NCI-H2171 (cell line): Measurements from ENCODE around the gene NMNAT2.
A peak's percentile ranks its signal among the peaks of the same experiment; 100 is the strongest.

ENCODE experiments used
- DNase-seq: peaks from one replicate; lab custom pipeline; 2025; lab: John Stamatoyannopoulos, UW

The NMNAT2 gene

GRCh38 chr1:183315991-183316758, 102.0 kb downstream of the NMNAT2 start:
- DNase-seq = no peak

DNA sequence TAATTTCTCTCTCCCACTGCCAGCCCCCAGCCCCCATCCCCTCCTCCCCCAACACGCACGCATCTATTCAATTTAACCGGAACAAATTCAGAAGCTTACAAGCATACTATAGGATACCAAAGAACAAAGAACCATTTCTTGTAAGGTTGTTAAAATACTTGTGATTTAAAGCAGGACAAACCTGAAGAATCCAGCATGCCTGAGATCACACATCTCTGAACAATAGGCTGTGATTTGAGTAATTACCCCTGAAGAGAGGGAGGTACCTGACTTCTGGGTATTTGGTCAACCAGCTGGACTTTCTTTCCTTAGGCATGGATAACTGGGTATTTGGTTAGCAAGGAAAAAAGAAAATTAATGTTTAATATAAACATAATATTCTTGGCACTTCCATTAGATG, 105.1 kb downstream of the NMNAT2 start:
- DNase-seq = no peak

DNA sequence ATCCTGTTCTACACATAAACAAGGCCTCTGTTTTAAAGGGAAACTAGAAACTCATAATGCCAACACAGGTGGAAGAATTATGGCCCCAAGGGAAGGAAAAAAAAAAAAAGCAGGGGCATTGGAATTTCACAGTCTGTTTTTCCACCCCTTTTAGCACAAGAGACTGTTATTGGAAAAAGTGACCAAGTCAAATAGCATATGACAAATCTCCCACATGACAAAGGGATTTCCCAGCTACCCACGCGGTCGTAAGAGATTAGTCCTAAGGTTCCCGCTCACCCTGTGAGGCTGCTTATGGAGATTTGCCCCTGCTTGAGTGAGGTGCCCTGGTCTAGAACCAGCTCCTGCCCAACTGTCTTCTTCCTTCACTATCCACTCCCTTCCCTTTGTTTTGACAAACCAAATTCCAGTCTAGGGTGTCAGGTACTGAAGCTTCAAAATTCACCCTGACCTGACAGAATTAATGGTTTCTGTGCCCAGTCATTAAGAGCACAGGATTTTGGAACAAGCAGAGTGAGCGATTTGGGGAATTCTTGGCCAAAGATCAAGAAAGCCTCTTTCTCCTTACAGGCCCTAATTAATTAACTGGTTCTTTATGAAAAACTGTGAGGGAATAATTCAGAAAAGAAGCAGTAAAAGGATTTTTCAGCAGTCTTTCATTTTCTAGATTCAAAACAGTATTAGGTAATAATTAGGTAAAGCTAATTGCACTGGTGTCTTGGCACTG, 107.3 kb downstream of the NMNAT2 start:
- peak; percentile 18 for DNase-seq

- DNase-seq = no peak
Observed at GRCh38 chr1:183308719-183309118, 109.5 kb downstream of the NMNAT2 start.

- DNase-seq = peak; percentile 13
Observed at GRCh38 chr1:183306317-183307042, 111.7 kb downstream of the NMNAT2 start.

DNA sequence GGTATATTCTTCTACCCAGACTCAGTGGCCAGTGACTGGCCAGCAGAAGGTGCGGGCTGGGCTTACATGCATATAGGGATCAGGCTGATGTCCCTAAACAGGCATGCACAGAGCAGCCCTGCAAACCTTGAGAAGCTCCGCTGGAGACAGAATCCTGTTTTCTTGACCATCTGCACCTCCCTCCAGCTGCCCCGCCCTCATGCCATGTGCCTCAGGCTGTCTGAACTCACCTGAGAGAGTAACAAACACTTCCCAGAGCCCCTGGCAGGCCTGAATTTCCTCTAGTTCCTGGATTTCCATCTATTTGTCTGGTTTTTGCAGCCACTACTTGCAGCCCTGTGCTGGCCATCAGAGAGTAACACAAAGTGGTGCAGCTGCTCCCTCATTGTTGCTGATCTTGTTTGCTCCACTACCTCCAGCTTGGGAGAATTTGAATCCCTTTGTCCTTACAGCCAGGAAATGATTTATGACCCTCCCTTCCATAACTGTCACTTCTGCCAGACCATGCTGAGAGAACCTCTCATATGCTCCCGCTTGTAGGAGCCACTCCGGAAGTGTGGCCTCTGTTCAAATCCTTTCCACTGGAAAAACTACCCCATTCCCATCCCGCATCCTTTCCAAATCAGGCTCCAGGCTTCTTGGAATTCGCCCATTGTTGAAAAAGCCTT, 113.6 kb downstream of the NMNAT2 start:
- DNase-seq = peak; percentile 24

GRCh38 chr1:183303901-183304300, 114.3 kb downstream of the NMNAT2 start:
- no peak for DNase-seq

DNA sequence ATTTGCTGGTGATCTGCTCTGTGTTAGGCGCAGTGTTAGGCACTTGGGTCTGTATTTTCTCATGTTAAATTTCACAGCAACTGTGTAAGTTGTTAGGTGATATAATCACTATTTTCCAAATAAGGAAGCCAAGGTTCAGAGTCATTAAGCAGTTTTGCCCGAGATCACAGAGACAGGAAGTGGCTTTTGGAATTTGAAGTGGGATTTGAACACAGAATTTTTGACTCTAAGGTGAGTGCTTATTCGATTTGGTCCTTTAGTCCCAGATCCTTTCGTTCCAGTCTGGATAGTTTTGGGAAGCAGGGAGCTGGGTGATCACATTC, 114.9 kb downstream of the NMNAT2 start:
- no peak for DNase-seq

DNA sequence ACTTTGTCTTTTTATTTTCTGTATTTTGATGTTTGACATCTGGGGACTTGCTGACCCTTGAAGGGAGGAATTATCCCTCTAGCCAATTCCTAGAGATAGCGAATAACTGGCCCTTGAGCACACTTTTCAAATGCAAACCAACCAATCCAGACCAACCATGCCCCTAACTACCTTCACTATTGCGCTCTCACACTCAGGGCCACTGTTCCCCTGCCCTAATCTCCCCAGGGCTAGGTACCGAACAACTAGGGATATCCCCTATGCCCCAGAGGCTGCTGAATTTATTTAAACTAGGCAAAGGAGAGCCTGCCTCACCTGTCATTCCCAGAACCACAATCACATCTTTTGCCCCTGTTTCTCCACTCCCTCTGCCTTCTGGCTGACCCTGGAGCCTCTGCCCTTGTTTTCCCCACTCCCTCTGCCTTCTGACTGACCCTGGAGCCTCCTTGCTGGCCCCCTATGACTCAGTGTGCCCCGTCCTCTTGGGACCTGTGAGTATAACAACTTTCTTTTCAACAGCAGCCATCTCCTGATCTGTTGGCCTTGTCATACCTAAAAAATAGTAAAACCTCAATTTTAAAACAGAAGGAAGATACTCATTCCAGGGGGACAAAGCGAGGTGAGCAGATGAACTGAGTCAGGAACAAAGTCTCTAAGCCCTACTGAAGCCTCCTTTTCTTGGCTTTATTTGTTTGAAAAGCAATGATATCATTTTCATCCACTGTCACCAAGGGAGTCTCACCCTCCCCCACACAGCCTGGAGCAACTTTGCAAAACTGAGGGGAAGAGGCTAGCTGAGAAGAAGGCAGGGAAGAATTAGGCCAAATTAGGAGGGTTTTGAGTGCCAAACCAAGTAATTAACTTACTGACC, 115.5 kb downstream of the NMNAT2 start:
- DNase-seq = no peak

DNA sequence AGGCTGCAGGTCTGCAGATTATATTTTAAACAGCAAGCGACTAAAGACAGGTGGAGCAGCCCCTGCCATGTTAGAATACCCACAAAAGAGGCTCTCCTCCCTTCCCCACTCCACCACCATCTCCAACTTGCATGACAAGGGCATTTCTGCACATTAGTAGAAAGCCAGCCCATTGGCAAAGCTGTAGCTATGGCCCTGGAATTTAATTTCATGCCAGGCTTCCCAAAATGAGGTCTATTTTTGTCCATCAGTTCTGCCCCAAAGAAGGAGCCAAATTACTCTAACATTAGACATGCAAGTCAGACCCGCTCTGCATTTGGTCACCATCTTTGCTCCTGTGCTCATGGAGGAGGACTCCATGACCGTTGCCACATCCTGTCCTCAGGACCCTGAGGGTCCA, 116.9 kb downstream of the NMNAT2 start:
- DNase-seq = no peak

- no peak for DNase-seq
Observed at GRCh38 chr1:183300828-183301227, 117.4 kb downstream of the NMNAT2 start.

GRCh38 chr1:183300395-183300794, 117.8 kb downstream of the NMNAT2 start:
- DNase-seq = no peak

DNA sequence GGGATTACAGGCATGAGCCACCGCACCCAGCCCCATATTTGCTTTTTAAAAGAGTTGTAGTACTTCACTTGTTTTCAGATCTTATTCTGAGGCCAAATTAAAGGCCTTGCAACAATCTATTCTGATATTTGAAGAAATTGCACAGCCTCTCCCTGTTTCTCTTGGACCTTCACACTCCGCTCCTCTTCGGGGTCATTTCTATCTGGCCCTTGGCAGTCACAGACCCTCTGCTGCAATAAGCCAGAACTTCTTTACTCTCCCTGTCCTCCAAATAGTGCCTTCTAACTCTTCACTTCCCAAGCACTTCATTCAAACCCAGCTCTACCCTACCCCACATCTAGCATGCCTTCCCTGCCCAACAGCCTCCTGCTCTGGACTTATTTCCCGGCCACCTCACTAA, 121.4 kb downstream of the NMNAT2 start:
- no peak for DNase-seq

DNA sequence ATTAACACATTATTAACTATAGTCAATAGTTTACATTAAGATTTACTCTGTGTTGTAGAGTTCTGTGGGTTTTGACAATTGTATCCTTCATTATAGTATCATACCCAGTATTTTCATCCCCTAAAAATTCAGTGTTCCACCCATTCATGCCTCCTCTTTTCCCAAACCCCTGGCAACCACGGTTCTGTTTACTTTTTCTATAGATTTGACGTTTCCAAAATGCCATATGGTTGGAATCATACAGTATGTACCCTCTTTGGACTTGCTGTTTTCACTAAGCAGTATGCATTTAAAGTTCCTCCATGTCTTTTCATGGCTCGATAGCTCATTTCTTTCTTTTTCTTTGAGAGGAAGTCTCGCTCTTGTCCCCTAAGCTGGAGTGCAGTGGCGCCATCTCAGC, 122.7 kb downstream of the NMNAT2 start:
- no peak for DNase-seq

GRCh38 chr1:183293876-183294275, 124.3 kb downstream of the NMNAT2 start:
- no peak for DNase-seq

GRCh38 chr1:183293241-183293640, 124.9 kb downstream of the NMNAT2 start:
- no peak for DNase-seq

GRCh38 chr1:183291802-183292514, 126.2 kb downstream of the NMNAT2 start:
- no peak for DNase-seq

GRCh38 chr1:183291216-183291762, 126.9 kb downstream of the NMNAT2 start:
- no peak for DNase-seq

DNA sequence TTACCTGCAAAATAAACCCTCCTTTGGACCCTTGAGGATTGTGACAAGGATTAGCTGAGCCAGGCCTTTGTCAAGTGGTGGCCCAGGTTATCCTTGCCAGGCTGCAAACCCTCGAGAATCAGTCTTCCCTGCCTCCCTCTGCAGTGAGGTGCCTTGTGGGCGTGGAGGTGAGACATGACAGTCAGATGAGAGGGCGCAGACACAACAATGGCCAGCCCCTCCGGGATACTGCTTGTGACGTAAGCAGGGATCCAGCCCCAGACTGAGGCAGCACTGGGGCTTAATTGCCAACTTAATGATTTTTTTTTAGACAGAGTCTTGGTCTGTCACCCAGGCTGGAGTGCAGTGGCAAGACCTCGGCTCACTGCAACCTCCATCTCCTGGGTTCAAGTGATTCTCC, 127.6 kb downstream of the NMNAT2 start:
- no peak for DNase-seq

DNA sequence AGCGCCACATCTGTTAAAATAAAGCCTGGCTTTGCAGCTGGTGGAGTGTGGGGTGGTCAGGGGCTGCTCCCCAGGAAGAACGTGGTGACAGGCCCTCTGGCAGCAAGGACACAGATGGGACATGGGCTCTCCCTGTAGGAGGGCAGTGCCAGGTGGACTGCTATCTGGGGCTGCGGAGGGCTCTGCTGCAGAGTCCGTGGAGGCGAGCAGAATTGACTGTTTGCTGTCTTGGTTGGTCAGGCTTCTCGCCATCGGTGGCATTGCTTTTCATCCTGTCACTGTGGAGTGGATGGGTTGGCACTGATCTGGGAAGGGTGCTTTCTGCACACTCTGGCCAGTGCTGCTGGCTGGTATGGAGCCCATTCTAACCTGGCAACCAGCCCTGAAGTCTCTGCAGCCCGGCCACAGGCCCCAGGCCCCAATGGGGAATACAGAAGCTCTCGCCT, 129.1 kb downstream of the NMNAT2 start:
- DNase-seq = no peak
